ENCODE results near the gene PDK2. TPM values are rescaled to one million over a fixed set of nuclear protein-coding genes. Genes with fewer than 3 reads are reported as not detected.
"Not testable (repeated sequence)": the region's sequence is repeated elsewhere in the genome, so short reads cannot be mapped to it uniquely, and the experiment has no call there.

Gene PDK2
- total RNA-seq, 1 donor from 2014 or later, result 28.2 TPM

DNA sequence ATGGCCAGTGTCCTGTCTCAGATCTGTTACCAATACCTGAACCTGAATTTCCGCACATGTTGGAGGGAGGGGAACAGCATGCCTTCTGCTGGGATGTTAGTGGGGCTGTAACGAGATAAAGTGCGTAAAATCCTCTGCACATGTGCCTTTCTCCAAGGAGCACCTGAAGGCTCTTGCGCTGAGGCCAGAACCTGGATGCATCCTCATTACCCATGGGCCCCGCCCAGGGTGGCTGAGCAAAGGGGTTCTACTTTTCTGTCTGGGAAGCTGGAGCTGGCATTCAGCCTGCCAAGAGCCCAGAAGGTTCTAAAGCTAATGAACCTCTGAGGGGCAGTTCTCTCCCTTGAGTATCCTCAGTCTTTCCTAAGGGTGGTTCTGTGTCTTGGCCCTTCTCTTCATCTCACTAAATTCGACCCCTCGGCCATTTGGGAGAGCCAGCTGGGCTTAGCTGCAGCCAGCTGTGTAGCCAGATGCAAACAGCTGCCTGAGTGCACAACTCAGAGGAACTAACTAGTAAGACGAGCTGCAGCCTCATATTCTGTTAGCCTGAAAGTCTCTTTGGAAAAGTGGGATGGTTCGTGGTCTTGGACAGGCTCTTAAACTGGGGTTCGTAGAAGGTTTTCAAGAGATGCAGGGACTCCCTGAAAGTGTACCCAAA lies 36.7 kb upstream of the PDK2 start:
- peak; percentile 89 for DNase-seq

DNA sequence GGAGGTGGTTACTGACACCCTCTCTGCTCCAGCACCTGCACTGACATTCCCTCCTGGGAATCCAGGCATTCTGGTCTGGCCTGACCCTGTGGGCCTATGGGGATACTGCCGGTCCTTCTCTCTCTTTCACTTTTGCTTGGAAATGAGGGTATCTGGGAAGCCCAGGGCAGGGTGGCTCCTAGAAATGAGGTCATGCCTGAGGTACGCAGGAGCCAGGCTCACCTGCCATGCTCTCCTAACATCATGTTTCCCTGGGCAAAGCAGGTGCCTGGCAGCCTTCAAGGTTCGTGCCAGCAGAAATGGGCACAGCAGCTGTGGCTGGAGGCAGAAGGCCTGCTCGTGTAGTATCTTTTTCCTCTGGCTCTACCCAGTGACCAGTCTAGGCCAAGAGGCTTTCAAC lies 35.9 kb upstream of the PDK2 start:
- no peak for DNase-seq

DNA sequence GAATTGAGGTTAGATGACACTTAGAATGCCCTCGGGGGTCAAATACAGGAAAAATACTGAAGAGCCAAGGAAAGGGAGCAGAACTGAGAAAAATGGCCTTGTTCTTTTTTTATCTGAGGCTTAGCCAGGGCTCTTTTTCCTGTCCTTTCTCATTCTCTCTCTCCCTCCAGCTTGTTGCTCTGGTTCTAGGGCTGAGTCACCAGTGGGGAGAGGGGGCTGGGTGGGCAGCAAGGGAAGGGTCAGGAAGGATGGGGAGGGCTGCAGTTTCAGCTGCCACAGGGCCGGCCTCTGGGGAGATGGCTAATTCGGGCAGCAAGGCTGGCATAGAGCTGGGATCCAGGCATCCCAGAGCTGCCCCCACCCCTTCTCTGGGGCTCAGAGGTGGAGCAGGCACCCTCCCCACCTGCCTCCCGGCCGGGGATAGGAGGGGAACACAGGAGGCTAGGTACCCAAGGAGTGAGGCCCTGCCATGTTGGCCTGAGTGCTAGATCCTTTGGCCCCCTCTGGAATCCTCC lies 35.3 kb upstream of the PDK2 start:
- DNase-seq, result peak; percentile 57

DNA sequence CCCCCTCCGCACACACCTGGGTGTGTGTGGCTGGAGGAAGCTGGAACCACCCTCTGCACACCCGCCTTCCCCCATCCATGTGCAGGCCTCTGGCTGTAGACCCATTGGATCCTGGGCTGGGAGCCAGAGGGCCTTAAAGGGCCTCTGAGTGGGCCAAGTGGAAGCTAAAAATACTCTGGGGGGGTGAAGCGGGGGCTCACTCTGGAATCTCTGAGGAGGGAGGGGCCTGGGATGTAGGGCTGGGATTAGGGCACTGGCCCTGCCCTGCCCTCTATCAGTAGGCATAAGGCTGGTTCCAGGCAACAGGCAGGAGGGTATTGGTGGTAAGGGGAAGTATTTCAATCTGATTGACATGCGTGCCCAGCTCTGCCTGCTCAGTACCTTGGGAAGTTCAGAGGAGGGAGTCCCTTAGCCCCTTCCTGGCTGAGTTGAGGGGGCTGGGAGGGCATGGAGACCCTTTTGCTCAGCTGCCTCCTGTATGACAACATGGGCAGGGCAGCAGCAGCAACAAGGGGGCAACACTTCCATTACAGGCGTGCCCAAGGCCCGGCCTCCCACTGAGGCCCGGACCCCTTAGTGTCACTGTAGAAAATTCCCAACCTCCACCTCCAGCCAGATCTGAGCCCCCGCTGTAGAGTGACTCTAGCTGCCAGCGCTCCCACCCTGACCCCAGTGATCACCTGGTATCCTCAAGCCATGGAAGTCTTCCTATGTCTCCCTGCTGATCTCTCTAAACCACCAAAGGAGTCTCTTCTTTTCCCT lies 34.0 kb upstream of the PDK2 start:
- peak; percentile 96 for DNase-seq

DNA sequence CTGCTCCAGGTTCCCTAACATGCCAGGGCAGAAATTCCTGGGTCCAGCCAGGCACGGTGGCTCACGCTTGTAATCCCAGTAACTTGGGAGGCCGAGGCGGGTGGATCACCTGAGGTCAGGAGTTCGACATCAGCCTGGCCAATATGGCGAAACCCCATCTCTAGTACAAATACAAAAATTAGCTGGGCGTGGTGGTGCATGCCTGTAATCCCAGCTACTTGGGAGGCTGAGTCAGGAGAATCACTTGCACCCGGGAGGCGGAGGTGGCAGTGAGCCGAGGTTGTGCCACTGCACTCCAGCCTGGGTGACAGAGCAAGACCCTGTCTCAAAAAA lies 33.5 kb upstream of the PDK2 start:
- not testable (repeated sequence) for DNase-seq

DNA sequence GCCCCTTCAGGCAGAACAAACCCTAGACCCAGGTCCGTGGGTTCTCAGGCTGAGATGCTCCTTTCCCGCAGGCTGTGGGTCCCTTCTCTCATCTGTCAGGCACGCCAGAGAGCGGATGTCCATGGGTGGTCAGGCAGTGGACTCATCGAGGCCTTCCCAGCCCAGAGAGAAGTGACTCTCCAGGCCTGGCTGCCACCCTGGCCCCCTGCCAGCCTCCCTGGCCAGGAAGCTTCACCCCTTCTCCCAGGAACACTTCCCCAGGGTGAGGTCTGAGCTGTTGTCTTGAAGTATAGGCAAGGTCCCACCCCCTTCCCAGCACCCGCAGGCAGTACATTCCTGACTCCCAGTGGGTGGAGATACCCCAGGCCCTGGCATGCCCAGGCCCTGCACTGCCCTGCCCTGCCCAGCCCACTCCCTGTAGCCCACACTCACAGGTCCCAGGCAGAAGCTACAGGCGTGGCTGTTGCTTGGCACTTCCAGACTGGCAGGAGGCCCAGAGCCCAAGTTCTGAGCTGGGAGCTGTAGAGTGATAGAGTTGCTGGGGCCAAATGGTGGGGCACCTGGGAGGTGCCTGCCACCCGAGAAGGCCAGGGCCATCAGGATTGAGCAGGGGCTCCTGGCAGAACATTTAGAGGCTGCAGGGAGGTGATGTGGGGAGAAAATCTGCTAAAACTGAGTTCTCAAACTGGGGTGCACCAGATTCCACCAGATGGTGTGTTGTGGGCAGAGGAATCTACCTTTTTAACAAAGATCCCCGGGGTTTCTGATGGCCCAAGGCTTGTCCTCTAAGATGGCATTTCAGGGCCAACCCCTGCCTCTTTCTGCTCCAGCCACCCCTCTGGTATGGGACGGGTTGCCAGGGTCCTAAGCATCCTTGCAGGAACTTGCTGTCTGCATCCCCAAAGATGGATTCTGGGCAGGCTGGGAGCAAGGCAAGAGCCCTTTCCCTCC lies 32.6 kb upstream of the PDK2 start:
- DNase-seq, result peak; percentile 90

DNA sequence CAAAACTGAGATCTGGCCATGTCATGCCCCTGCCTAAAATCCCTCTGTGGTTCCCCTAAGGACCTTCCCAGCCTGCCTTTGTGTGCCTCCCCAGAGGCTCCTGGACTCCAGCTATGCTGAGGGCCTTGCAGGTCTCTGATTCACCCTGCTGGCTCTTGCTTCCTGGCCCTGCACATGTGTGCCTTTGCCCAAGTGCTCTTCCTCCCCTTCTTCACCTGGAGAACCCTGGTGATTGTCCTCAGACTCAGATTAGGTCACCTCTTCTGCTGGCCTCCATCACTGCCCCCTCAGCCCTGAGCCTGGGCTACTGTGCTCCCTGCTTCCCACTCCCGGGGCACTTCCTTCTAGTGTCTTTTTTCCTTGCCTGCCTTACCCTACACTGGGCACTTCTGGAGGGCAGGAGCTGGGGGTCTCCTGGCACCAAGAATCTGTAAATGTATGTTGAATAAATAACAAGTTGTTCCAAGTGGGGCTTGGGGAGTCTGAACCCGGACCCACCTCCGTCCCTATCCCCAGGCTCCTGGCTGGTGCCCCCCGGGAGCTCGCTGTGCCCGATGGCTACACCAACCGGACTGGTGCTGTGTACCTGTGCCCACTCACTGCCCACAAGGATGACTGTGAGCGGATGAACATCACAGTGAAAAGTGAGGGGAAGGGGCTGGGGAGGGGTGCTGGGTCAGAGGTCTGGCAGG lies 31.4 kb upstream of the PDK2 start:
- DNase-seq, result no peak

DNA sequence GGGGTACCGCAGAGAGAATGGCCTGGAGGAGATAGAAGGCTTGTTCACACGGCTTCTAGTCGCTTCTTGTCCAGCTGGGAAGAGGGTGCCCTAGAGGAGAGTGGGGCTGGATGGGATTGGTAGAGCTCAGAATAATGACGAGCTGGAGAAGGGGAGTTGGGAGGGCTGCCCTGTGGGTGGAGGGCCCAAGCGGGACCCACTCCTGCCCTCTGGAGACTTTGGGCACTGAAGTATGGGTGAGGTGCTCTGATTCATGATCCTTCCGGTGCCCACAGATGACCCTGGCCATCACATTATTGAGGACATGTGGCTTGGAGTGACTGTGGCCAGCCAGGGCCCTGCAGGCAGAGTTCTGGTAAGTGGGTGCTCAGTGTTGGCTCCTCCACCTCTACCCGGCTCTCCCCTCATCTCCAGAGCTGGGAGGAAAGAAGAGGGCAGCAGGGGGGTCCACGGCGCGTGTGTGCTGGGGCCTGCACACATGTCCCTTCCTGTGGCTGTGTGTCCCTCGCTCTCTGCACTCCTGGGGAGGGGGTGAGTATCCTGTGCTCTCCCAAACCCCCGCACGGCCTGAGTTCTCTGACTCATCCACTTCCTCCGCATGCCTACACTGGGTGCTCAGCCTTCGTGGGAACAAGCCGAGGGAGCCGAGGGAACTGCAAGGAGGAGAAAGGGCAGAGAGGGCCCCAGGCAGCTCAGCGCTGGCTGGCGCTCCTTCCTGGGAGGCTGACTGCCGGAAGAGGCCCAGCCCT lies 30.7 kb upstream of the PDK2 start:
- no peak for DNase-seq

DNA sequence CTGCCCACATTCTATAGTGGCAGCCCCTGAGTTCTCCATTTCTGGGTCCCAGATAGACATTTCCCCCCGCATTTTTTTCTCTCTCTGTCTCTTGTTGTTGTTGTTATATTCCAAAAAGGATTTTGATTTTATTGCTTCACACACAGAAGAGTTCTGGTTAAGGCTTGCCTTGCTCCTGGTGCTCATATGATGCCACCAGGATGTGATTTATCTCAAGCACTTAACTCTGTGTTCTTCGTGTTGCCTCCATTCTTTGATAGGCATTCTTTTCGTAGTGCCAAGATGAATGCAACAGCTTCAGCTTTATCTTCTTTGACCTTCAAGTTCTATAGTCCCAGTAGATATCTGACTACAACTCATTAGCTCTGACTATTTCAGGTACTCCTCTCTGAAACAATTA lies 30.1 kb upstream of the PDK2 start:
- no peak for DNase-seq

DNA sequence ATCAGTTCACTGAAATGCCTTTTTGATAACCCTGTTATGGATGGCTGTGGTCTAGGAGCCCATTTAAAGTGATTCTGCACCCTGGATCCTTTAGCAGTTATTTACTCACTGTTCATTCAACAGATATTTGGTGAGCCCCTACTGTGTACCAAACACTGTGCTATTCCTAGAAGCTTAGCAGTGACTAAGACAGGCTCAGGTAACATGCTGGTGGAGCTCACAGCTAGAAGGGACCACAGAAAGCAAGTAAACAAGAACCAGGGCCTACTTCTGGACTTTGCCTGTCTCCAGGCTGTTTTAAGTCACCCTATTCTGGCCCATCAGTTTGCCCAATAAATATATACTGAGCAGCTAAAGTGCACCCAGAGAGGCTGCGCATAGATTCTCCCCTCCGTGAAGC lies 28.2 kb upstream of the PDK2 start:
- DNase-seq, result no peak

DNA sequence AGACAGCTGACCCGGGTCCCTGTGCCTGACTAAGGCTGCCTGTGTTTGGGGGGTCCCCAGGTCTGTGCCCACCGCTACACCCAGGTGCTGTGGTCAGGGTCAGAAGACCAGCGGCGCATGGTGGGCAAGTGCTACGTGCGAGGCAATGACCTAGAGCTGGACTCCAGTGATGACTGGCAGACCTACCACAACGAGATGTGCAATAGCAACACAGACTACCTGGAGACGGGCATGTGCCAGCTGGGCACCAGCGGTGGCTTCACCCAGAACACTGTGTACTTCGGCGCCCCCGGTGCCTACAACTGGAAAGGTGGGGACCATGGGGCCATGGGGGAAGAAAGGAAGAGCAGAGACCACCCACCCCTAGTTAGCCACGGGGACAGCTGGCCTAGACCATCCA lies 27.2 kb upstream of the PDK2 start:
- DNase-seq, result no peak

DNA sequence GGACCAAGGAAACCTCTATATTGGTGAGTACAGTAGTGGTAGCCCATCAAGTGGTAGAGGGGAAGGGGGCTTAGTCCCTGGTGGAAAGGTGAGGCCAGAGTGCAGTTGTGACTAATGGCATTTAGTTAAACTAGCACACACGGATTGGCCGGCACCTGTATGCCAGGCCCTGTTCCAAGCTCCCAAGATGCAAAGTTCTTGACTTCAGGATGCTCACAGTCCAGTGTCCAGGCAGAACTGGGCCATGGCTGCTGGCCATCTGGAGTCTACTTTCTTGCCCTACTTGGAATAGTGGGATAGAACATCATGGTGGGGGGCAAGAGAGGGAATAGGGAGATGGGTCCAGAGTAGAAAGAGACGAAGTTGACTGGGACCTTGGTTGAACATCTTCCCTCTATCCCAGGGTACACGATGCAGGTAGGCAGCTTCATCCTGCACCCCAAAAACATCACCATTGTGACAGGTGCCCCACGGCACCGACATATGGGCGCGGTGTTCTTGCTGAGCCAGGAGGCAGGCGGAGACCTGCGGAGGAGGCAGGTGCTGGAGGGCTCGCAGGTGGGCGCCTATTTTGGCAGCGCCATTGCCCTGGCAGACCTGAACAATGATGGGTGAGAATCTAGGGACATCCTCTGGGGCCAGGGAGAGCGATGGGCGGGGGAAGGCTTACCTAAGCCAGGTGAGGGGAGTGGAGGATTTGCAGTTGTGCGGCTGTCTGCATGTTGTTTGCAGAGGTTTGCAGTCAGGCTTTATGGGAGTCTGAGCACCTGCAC lies 24.1 kb upstream of the PDK2 start:
- no peak for DNase-seq

DNA sequence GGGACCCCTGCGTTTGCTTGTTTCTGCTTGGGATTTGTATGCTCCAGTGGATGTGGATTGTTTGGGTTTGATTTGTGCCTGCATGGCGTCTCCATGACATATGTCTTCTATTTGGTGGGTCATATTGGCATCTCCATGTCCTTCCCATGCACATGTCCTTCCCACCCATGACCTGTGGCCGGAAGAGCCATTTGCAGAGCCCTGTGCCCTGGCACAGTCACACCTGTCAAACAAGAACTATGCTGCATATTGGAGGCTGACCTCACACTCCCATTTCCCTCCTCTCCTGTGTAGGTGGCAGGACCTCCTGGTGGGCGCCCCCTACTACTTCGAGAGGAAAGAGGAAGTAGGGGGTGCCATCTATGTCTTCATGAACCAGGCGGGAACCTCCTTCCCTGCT lies 23.5 kb upstream of the PDK2 start:
- DNase-seq, result no peak

DNA sequence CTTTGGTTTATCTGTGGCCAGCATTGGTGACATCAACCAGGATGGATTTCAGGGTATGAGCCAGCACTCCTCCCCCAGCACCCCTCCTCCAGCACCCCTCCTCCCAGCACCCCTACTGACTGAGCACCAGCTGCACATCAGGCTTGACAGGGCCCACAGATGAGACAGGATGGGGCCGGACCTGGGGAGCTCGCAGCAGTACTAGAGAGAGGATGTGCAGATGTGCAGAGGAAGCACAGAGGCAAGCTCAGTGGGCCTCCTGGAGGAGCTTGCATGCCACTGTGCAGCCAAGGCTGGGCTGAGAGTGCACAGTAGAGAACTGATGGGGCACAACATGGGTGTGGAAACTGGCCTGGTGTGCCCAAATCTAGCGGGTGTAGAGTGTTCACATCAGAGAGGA lies 23.0 kb upstream of the PDK2 start:
- DNase-seq, result no peak

DNA sequence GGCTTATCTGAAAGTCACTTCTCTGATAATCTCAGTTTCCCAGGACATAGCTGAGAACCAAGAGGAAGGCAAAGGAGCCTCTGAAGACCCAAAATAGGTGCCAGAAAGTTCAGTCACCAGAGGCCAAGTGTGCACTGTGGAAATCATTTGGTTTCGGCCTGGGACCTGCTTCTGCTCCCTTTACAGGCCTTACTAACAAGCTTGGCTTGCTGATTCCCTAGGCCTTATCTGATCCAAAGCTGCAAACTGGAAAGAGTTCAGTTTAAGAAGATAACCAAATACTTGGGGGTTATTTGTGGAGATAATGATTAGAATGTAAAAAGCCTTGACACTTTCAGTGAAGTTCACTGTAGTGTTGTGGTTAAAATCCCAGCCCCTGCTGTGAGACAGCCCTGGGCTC lies 22.2 kb upstream of the PDK2 start:
- DNase-seq, result no peak

DNA sequence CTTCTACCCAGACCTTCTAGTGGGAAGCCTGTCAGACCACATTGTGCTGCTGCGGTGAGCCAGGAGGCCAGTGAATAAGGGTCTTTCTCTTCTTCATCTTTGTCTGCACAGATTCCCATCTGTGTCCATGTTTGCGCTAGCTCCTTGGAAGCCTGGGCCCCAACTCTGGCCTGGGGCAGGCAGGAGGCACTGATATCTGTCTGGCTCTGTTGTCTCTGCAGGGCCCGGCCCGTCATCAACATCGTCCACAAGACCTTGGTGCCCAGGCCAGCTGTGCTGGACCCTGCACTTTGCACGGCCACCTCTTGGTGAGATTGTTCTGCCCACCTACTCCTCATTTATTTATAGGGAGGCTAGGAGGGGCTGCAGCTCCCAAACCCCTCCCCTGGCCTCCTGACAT lies 20.9 kb upstream of the PDK2 start:
- no peak for DNase-seq

DNA sequence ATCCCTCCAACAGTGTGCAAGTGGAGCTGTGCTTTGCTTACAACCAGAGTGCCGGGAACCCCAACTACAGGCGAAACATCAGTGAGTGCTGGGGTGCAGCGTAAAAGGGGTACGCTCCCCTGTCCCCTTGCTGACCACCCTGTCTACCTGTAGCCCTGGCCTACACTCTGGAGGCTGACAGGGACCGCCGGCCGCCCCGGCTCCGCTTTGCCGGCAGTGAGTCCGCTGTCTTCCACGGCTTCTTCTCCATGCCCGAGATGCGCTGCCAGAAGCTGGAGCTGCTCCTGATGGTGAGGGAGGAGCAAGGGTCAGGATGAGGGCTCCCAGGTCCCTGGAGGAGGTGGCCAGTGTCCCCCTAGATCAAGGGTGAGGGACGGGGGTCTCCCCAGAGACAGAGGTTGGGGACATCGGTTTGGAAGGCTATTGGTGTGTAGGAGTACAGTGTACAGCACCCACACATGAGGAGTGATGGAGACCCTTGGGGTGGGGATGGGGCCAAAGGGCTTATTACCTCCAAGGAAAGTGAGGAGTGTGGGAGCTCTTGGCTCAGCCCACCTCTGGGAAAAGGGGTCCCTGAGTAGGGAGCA lies 19.6 kb upstream of the PDK2 start:
- no peak for DNase-seq

DNA sequence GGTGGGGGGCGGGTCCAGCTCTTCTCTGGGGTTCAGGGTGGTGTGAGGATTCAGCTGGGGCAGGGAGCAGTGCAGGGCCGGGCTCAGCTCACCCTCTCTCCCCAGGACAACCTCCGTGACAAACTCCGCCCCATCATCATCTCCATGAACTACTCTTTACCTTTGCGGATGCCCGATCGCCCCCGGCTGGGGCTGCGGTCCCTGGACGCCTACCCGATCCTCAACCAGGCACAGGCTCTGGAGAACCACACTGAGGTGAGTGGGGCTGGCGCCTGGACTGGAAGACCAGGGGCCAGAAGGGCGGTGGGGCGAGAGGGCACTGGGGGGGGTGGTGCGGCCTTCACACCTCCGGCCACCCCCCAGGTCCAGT lies 18.9 kb upstream of the PDK2 start:
- no peak for DNase-seq

DNA sequence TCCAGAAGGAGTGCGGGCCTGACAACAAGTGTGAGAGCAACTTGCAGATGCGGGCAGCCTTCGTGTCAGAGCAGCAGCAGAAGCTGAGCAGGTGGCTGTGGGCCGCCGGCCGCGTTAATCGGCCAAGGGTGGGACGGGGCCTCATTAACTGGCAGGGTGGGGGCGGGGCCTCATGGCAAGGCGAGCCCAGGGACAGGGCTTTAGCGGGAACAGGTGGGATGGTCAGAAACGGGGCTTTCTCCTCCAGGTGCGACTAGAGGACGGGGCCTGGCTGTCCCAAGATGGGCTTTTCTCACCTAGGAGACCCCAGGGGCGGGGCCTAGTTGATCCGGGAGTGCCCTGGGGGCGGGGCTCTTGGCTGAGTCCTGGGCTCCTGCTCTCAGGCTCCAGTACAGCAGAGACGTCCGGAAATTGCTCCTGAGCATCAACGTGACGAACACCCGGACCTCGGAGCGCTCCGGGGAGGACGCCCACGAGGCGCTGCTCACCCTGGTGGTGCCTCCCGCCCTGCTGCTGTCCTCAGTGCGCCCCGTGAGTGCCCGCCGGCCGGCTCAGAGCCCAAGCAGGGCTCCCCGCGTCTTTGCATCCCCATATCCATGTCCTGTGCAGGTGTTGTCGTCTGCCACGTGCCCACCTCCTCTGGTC lies 18.4 kb upstream of the PDK2 start:
- DNase-seq, result peak; percentile 80

DNA sequence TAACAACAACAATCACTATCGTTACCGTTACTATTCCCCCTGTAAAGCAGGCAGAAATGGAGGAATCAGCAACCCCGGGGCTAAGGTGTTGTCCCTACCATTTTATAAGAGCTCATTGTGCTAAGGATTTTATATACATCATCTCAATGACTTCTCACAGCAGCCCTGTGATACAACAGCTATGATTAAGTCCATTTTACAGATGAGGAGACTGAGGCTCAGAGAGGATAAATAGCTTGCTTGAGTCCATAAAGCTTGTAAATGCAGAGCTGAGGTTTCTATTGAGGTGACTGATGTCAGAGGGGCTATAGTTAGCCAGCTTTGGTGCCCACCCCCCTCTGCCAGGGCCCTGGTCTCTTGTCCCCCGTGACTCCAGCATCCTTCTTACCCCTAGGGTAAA lies 16.7 kb upstream of the PDK2 start:
- no peak for DNase-seq
